Neural cell (in vitro differentiated cells): ENCODE results near the gene ENTPD2. TPM values are rescaled to one million over a fixed set of nuclear protein-coding genes. Genes with fewer than 3 reads are reported as not detected.

Experiments used
- H2AFZ ChIP-seq: fragments of 200-600, 300-800 bp; sonication (generic), shearing (Covaris generic); 2 replicates; pipeline ENCODE4 v1.6.0; 2014; ENCODE audit warnings: low read depth, mild to moderate bottlenecking, antibody characterized with exemption, low read length, moderate library complexity
- H3F3A ChIP-seq: fragments of 200-600 bp; shearing (Covaris generic); 2 replicates; pipeline ENCODE4 v1.6.1; 2016; ENCODE audit warnings: mild to moderate bottlenecking, moderate library complexity, mixed read lengths, antibody characterized with exemption, low read length; ENCODE audit not compliant: insufficient read depth, poor library complexity, severe bottlenecking
- H3K27ac ChIP-seq: fragments of 200-600, 300-800 bp; sonication (generic), shearing (Covaris generic); 2 replicates; pipeline ENCODE4 v1.5.1; 2014; ENCODE audit warnings: mild to moderate bottlenecking, low read length, moderate library complexity
- H3K27me3 ChIP-seq: fragments of 300-800, 200-600 bp; sonication (generic), shearing (Covaris generic); 2 replicates; pipeline ENCODE4 v1.6.0; 2014; ENCODE audit warnings: mild to moderate bottlenecking, low read depth, low read length, moderate library complexity; ENCODE audit not compliant: insufficient read depth
- H3K36me3 ChIP-seq: fragments of 300-800, 200-600 bp; sonication (generic), shearing (Covaris generic); 2 replicates; pipeline ENCODE4 v1.5.1; 2014; ENCODE audit warnings: mild to moderate bottlenecking, antibody characterized with exemption, low read length, moderate library complexity; ENCODE audit not compliant: insufficient read depth
- H3K4me2 ChIP-seq: fragments of 300-800, 200-600 bp; sonication (generic), shearing (Covaris generic); 2 replicates; pipeline ENCODE4 v1.6.0; 2014; ENCODE audit warnings: mild to moderate bottlenecking, low read length
- H3K4me3 ChIP-seq: fragments of 300-800, 200-600 bp; sonication (generic), shearing (Covaris generic); 2 replicates; pipeline ENCODE4 v1.5.1; 2014; ENCODE audit warnings: mild to moderate bottlenecking, low read length, moderate library complexity
- H3K79me2 ChIP-seq: fragments of 200-600 bp; shearing (Covaris generic); replicated peaks from 2 replicates; pipeline ENCODE4 v1.6.0; 2014; ENCODE audit warnings: mild to moderate bottlenecking, low read length, moderate library complexity; ENCODE audit not compliant: insufficient read depth
- H3K9ac ChIP-seq: fragments of 300-800, 200-600 bp; sonication (generic), shearing (Covaris generic); 2 replicates; pipeline ENCODE4 v1.6.1; 2016; ENCODE audit warnings: mild to moderate bottlenecking, low read length, mixed read lengths
- H3K9me2 ChIP-seq: fragments of 200-600 bp; shearing (Covaris generic); 2 replicates; pipeline ENCODE4 v1.6.1; 2016; ENCODE audit warnings: mild to moderate bottlenecking, low read length, mixed read lengths; ENCODE audit not compliant: insufficient read depth
- H3K9me3 ChIP-seq: fragments of 200-600, 300-800 bp; sonication (generic), shearing (Covaris generic); 2 replicates; pipeline ENCODE4 v1.6.1; 2016; ENCODE audit warnings: mild to moderate bottlenecking, mixed run types, low read length, moderate library complexity, mixed read lengths
- H4K20me1 ChIP-seq: fragments of 200-600 bp; shearing (Covaris generic); 2 replicates; pipeline ENCODE4 v1.6.1; 2016; ENCODE audit warnings: mild to moderate bottlenecking, mixed run types; ENCODE audit not compliant: insufficient read depth
- EP300 ChIP-seq: fragments of 450-650 bp; conservative IDR thresholded peaks from 2 replicates; pipeline ENCODE4 v1.6.1; 2014; ENCODE audit warnings: antibody characterized with exemption, mild to moderate bottlenecking, moderate library complexity; ENCODE audit not compliant: poor library complexity, severe bottlenecking
- EZH2 ChIP-seq: fragments of 200-600, 300-800 bp; shearing (Covaris generic), sonication (generic); IDR thresholded peaks from 2 replicates; pipeline ENCODE4 v1.6.1; 2014; ENCODE audit warnings: antibody characterized with exemption, low read length, borderline replicate concordance, mild to moderate bottlenecking; ENCODE audit not compliant: insufficient read depth, poor library complexity, severe bottlenecking
- MXI1 ChIP-seq: fragments of 450-650 bp; conservative IDR thresholded peaks from 2 replicates; pipeline ENCODE4 v1.6.1; 2014; ENCODE audit warnings: antibody characterized with exemption, mild to moderate bottlenecking; ENCODE audit not compliant: poor library complexity, severe bottlenecking
- POLR2AphosphoS5 ChIP-seq: IDR thresholded peaks from 2 replicates; pipeline ENCODE4 v1.6.1; 2012
- RAD21 ChIP-seq: fragments of 450-650 bp; conservative IDR thresholded peaks from 2 replicates; pipeline ENCODE4 v1.6.1; 2014; ENCODE audit warnings: antibody characterized with exemption, mild to moderate bottlenecking, moderate library complexity
- REST ChIP-seq: IDR thresholded peaks from 2 replicates; pipeline ENCODE4 v1.6.1; 2012; ENCODE audit warnings: borderline replicate concordance
- SMC3 ChIP-seq: fragments of 450-650 bp; conservative IDR thresholded peaks from 2 replicates; pipeline ENCODE4 v1.6.1; 2014; ENCODE audit warnings: antibody characterized with exemption, mild to moderate bottlenecking, moderate library complexity; ENCODE audit not compliant: poor library complexity
- TAF1 ChIP-seq: IDR thresholded peaks from 2 replicates; pipeline ENCODE4 v1.6.1; 2012; ENCODE audit warnings: low read depth
- polyA plus RNA-seq: library from polyadenylated mRNA; depleted of rRNA; stranded (reverse); fragments of >200 nt; gene quantifications from 2 replicates; pipeline ENCODE4 v1.2.3, GENCODE V29; 2014
- TF ChIP-seq, protein P1 (sequence below): fragments of 450-650 bp; IDR thresholded peaks from 2 replicates; pipeline ENCODE4 v1.5.1; 2014; ENCODE audit warnings: antibody characterized with exemption, mild to moderate bottlenecking, moderate library complexity; ENCODE audit not compliant: poor library complexity, severe bottlenecking

The ENTPD2 gene
- polyA plus RNA-seq, 1 donor from 2014 or later = not detected

GRCh38 chr9:137077010-137077747 is 23.3 kb upstream of the ENTPD2 start, which contains the start of gene UAP1L1:
UAP1L1 (plus strand) TSS chr9:137077517; CDS start chr9:137077533, 16 bp downstream.
- Histone ChIP-seq H3K27ac (no peak within 1 kb of the TSS), H4K20me1 (no peaks in the 10 kb centered on the region), H3K4me2 (no peak within 1 kb of the TSS), H3K9me3 (no peaks in the 10 kb centered on the region), H2AFZ (no peak within 1 kb of the TSS), H3F3A (no peaks in the 10 kb centered on the region), H3K9ac (no peak within 1 kb of the TSS), H3K4me3 (peak within 1 kb of the TSS; percentile 55), H3K9me2 (no peaks in the 10 kb centered on the region), H3K27me3 (peaks cover 66% of the 10 kb centered on the region), H3K36me3 (no peaks in the 10 kb centered on the region), H3K79me2 (no peaks in the 10 kb centered on the region)
- no peak for TF ChIP-seq SMC3
- TF ChIP-seq MXI1 = no peak
- no peak for TF ChIP-seq EZH2
- TF ChIP-seq, protein P1, sequence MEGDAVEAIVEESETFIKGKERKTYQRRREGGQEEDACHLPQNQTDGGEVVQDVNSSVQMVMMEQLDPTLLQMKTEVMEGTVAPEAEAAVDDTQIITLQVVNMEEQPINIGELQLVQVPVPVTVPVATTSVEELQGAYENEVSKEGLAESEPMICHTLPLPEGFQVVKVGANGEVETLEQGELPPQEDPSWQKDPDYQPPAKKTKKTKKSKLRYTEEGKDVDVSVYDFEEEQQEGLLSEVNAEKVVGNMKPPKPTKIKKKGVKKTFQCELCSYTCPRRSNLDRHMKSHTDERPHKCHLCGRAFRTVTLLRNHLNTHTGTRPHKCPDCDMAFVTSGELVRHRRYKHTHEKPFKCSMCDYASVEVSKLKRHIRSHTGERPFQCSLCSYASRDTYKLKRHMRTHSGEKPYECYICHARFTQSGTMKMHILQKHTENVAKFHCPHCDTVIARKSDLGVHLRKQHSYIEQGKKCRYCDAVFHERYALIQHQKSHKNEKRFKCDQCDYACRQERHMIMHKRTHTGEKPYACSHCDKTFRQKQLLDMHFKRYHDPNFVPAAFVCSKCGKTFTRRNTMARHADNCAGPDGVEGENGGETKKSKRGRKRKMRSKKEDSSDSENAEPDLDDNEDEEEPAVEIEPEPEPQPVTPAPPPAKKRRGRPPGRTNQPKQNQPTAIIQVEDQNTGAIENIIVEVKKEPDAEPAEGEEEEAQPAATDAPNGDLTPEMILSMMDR = no peak
- TF ChIP-seq EP300 = no peak
- no peak for TF ChIP-seq POLR2AphosphoS5
- TF ChIP-seq REST = no peak
- TF ChIP-seq TAF1 = no peak
- no peak for TF ChIP-seq RAD21

DNA sequence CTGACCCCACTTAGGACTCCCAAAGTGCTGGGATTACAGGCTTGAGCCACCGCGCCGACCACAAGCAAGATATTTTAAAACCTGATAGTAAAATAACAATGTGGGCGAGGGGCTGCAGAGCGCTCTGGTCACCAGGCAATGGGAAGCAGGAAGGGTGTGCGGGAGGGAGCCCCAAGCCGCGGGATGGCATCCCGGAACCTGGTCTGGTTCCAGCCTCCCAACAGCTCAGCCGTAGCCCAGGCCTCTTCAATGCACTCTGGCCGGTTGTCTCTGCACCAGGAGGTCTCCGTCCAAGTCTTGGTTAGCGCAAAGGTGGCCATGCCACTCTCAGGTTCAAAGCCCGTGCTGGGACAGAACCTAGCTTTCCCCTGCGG is 22.8 kb upstream of the ENTPD2 start:
- no peak for TF ChIP-seq RAD21
- TF ChIP-seq POLR2AphosphoS5 = no peak
- TF ChIP-seq TAF1 = no peak
- no peak for TF ChIP-seq REST
- TF ChIP-seq SMC3 = no peak
- no peak for TF ChIP-seq EZH2
- TF ChIP-seq, protein P1 = no peak
- TF ChIP-seq MXI1 = no peak
- TF ChIP-seq EP300 = no peak
- H3K27ac ChIP-seq = no peak overlapping the region
- no peaks in the 10 kb centered on the region for H3F3A ChIP-seq
- H3K36me3 ChIP-seq = no peaks in the 10 kb centered on the region
- H3K9ac ChIP-seq = no peak overlapping the region
- H4K20me1 ChIP-seq = no peaks in the 10 kb centered on the region
- H2AFZ ChIP-seq = no peak overlapping the region
- H3K4me2 ChIP-seq = no peak overlapping the region
- no peaks in the 10 kb centered on the region for H3K9me3 ChIP-seq
- H3K4me3 ChIP-seq = no peak overlapping the region
- H3K9me2 ChIP-seq = no peaks in the 10 kb centered on the region
- no peaks in the 10 kb centered on the region for H3K79me2 ChIP-seq
- H3K27me3 ChIP-seq = peaks cover 61% of the 10 kb centered on the region
